H1 (cell line): ENCODE data around the gene DMPK.

ENCODE experiments used
- CTBP2 ChIP-seq: IDR thresholded peaks from 2 replicates; pipeline ENCODE4 v1.7.0; 2011; ENCODE audit warnings: borderline replicate concordance, mild to moderate bottlenecking, moderate library complexity, mixed read lengths, low read length; ENCODE audit not compliant: insufficient read depth, insufficient read length
- CTCF ChIP-seq, 3 experiments: IDR thresholded peaks; 1 replicate in 2 of 3; 2 replicates in 1 of 3; pipeline versions ENCODE4 v1.5.1 to v1.6.1; 2011; ENCODE audit warnings: low read length in 3 of 3, mild to moderate bottlenecking in 3 of 3, inconsistent platforms in 2 of 3, low read depth in 1 of 3, moderate library complexity in 1 of 3; ENCODE audit not compliant: insufficient read depth in 1 of 3; ENCODE audit errors: control extremely low read depth in 1 of 3
- RFX5 ChIP-seq: IDR thresholded peaks from 2 replicates; pipeline ENCODE4 v1.6.1; 2011; ENCODE audit warnings: low read depth, low read length, improper control_type of control experiment, borderline replicate concordance
- TAF1 ChIP-seq: IDR thresholded peaks from 2 replicates; pipeline ENCODE4 v1.6.1; 2011; ENCODE audit warnings: mild to moderate bottlenecking, low read depth, low read length
- TEAD4 ChIP-seq: IDR thresholded peaks from 2 replicates; pipeline ENCODE4 v1.6.1; 2012; ENCODE audit warnings: low read depth, low read length, inconsistent platforms, mixed read lengths

- no peak for TF ChIP-seq CTCF (IDR thresholded peaks at IDR 0.05; ENCODE audit: control extremely low read depth in 1 of 3, insufficient read depth in 1 of 3, low read depth in 1 of 3, low read length in 3 of 3)
- no peak for TF ChIP-seq TAF1
- no peak for TF ChIP-seq RFX5
- no peak for TF ChIP-seq CTBP2
- no peak for TF ChIP-seq TEAD4
Measured at GRCh38 chr19:45782162-45782691, at the start of gene DMPK.
